Thyroid gland (tissue), 4 donors: Measurements from ENCODE around the gene CCL7. TPM values are rescaled to one million over a fixed set of nuclear protein-coding genes. Genes with fewer than 3 reads are reported as not detected.

Source experiments
- DNase-seq, 2 donors: peaks; one replicate each; pipeline ENCODE4 v3.0.0-alpha.2; 2019
- H3K27ac ChIP-seq, 3 donors: fragments of 200-600 bp; sonication (generic); 1 replicate in 2 of 3; 2 replicates in 1 of 3; pipeline ENCODE4 v1.5.1; 2016 to 2019; ENCODE audit warnings: mild to moderate bottlenecking in 1 of 3, moderate library complexity in 1 of 3
- H3K27me3 ChIP-seq: fragments of 200-600 bp; sonication (generic); one replicate; pipeline ENCODE4 v1.5.1; 2019
- H3K36me3 ChIP-seq, 2 donors: fragments of 200-600 bp; sonication (generic); one replicate each; pipeline ENCODE4 v1.5.1; 2016 to 2019
- H3K4me1 ChIP-seq, 2 donors: fragments of 200-600 bp; sonication (generic); one replicate each; pipeline ENCODE4 v1.5.1; 2017 to 2019
- H3K4me3 ChIP-seq, 3 donors: fragments of 200-600 bp; sonication (generic); replicated peaks in 1 of 3; 1 replicate in 2 of 3; 2 replicates in 1 of 3; pipeline ENCODE4 v1.5.1; 2016; ENCODE audit warnings: mild to moderate bottlenecking in 1 of 3
- H3K9me3 ChIP-seq: fragments of 200-600 bp; sonication (generic); one replicate; pipeline ENCODE4 v1.5.1; 2017
- CTCF ChIP-seq, 6 experiments: fragments of 200-600 bp in 3 of 6; fragments of 450-650 bp in 3 of 6; sonication (generic) in 3 of 6; IDR thresholded peaks; one replicate each; pipeline ENCODE4 v1.5.1; 2016 to 2019; ENCODE audit warnings: antibody characterized with exemption in 6 of 6, mild to moderate bottlenecking in 2 of 6, inconsistent platforms in 1 of 6, moderate library complexity in 1 of 6
- POLR2A ChIP-seq, 2 donors: fragments of 450-650 bp; IDR thresholded peaks; one replicate each; pipeline ENCODE4 v1.6.1; 2017; ENCODE audit warnings: antibody characterized with exemption in 2 of 2, mild to moderate bottlenecking in 2 of 2, moderate library complexity in 1 of 2
- WGBS, 2 donors: methylation state at CpG; one replicate each; pipeline ENCODE4 v1.1.5; 2017; 5-methylcytosine and 5-hydroxymethylcytosine counted together
- intact Hi-C: fragments of 100-400 bp; cut with DNase I; formaldehyde crosslinking; loops from one replicate; pipeline ENCODE4 v1.15.1; 2023
- total RNA-seq, 4 donors: library from RNA; depleted of rRNA; stranded (reverse); fragments of >200 nt; gene quantifications; one replicate each; pipeline ENCODE4 v1.2.3, GENCODE V29; 2016

CCL7 gene
- total RNA-seq, 4 donors from 2014 or later: not detected

DNA sequence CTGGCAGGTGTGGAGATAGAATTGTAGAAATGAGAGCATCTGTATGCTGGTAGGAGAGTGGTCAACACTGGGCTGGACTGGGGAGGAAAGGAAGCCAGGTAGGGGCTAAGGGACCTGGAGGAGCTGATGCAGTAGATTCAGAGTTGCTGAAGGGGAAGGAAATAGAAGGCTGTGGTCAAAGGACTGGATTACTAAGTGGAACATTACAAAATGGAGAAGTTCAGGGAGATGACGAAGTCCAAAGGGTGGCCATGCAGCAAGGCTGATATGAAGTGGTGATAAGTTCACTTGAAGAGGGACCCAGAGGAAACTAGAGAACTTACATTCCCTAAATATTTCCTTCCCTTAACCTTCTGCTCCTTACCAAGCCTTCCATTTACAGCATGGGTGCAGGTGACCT, 23.6 kb upstream of the CCL7 start:
- Histone ChIP-seq H3K4me1 (peaks cover 24 to 53% of the 10 kb centered on the region in 2 donors), H3K36me3 (no peaks in the 10 kb centered on the region), H3K27me3 (no peaks in the 10 kb centered on the region), H3K9me3 (no peaks in the 10 kb centered on the region), H3K4me3 (no peak overlapping the region), H3K27ac (no peak overlapping the region)
- TF ChIP-seq CTCF (IDR thresholded peaks at IDR 0.05) (no peak), POLR2A (IDR thresholded peaks at IDR 0.05) (no peak)
- intact Hi-C loops: no loop called here
- WGBS, 2 donors: 88% methylated on average over 1 of the region's 1 CpG
- no peak for DNase-seq

DNA sequence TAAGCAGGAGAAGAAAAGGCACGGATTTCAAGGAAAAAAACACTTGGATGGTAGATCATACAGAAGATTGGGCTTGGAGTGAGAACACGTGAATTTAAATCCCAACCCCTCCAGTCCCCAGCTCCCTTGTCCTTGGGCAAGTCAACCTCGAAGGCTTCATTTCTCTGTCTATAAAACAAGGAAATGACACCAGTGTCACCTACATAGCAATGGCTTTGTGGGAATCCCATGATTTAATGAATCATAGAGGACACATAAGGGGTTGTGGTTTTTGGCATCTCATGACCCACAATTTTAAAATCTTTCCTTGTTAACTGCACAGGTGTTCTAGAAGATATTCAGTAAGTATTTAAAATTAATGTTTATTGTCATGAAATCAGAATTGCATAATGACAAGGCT, 23.1 kb upstream of the CCL7 start:
- WGBS, 2 donors: 78 to 86% methylated on average over 3 of the region's 3 CpGs
- peaks cover 28 to 53% of the 10 kb centered on the region in 2 donors for H3K4me1 ChIP-seq
- H3K9me3 ChIP-seq: no peaks in the 10 kb centered on the region
- TF ChIP-seq CTCF (IDR thresholded peaks at IDR 0.05) (no peak), POLR2A (IDR thresholded peaks at IDR 0.05) (no peak)
- no peak overlapping the region for H3K27ac ChIP-seq
- H3K27me3 ChIP-seq: no peaks in the 10 kb centered on the region
- DNase-seq: no peak
- H3K4me3 ChIP-seq: no peak overlapping the region
- intact Hi-C loops: no loop called here
- no peaks in the 10 kb centered on the region for H3K36me3 ChIP-seq

- Histone ChIP-seq H3K27me3 (no peaks in the 10 kb centered on the region), H3K4me1 (peaks cover 44 to 60% of the 10 kb centered on the region in 2 donors), H3K36me3 (no peaks in the 10 kb centered on the region), H3K27ac (no peak overlapping the region), H3K4me3 (no peak overlapping the region), H3K9me3 (no peaks in the 10 kb centered on the region)
- intact Hi-C loops: no loop called here
- no peak for DNase-seq
- TF ChIP-seq POLR2A (IDR thresholded peaks at IDR 0.05) (no peak), CTCF (IDR thresholded peaks at IDR 0.05) (no peak)
- WGBS, 2 donors: 66 to 75% methylated on average over 6 of the region's 6 CpGs
Observed at GRCh38 chr17:34248511-34249024, 21.5 kb upstream of the CCL7 start.

DNA sequence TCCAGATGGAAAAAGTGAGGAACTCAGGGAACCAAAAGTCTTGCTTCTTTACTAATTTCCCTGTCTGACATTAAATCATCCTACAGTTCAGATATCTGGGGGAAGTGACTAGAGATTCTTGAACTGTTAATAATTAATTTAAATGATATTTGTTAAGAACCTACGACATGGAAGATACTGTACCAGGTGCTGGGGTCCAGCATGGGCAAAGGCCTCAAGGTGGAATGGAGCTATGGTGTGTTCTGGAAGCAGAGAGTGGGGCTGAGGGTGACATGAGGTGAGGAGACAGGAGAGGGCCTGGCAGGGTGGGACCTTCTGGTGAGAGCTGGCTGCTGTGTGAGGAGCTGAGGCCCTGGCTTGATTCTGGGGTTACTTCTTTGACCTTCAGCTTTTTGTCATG, 21.0 kb upstream of the CCL7 start:
- Histone ChIP-seq H3K4me3 (no peak overlapping the region), H3K27me3 (no peaks in the 10 kb centered on the region), H3K9me3 (no peaks in the 10 kb centered on the region), H3K36me3 (no peaks in the 10 kb centered on the region), H3K27ac (no peak overlapping the region), H3K4me1 (peaks cover 49 to 65% of the 10 kb centered on the region in 2 donors)
- DNase-seq: no peak
- TF ChIP-seq POLR2A (IDR thresholded peaks at IDR 0.05) (no peak), CTCF (IDR thresholded peaks at IDR 0.05) (no peak)
- intact Hi-C loops: no loop called here
- 79 to 86% methylated on average over 1 of the region's 1 CpG for WGBS, 2 donors

GRCh38 chr17:34249478-34249877, 20.5 kb upstream of the CCL7 start:
- Histone ChIP-seq H3K27ac (peak overlapping the region; percentile 51 to 75 (median 67)), H3K27me3 (no peaks in the 10 kb centered on the region), H3K4me3 (no peak overlapping the region), H3K36me3 (no peaks in the 10 kb centered on the region), H3K9me3 (no peaks in the 10 kb centered on the region), H3K4me1 (peaks cover 54 to 69% of the 10 kb centered on the region in 2 donors)
- intact Hi-C loops: no loop called here
- TF ChIP-seq CTCF (IDR thresholded peaks at IDR 0.05): no peak
- no peak for TF ChIP-seq POLR2A (IDR thresholded peaks at IDR 0.05)
- WGBS, 2 donors: 63 to 92% methylated on average over 1 of the region's 1 CpG
- no peak for DNase-seq
